Measurements from ENCODE around the gene DSTYK.

Gene DSTYK

DNA sequence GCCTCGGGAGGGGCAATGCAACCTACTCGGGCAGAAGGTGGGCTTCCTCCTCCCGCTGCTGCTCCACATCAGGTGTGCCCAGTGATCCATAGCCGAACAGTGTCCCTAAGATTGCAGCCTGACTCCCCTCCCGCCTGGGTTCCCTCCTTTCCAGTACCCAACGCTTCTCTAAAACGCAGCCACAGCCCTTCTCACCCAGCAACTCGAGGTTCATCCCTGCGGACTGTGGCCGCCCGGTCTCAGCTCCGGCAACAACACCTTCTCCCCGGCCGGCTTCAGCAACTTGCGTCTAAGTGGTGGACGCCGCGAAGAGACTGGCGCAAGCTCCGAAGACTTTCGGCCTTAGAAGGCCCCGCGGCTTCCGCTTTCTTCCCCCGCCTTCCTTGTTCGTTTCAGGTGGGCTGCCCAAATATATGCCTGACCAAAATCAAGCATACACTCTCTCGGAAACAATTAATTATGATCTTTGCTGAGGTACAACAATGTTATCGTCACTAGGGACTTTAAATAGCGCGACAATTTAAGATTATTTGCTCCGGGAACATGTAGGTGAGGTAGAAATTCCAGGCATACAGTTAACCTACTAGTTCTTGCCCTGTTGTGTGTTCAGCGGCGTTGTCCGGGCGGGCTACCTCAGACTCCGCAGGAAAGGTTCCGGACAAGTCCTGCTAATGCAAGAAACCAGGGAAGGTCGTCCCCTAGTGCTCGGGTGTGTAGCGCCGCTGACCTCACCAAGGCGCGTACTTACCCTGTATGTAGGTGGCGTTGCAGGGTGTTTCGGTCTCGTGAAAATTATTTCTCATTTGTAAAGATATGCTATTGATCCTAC lies 89.6 kb downstream of the DSTYK start, which contains the start of gene RBBP5:
Gene RBBP5, minus strand, starts transcription at position 319 of the 829 bp plus-strand sequence. Its CDS starts 105 bp downstream, at position 214.
- Mint-ChIP-seq H3K36me3 (ENCODE audit: low read depth) (peaks cover 11% of the 10 kb centered on the region), H3K27me3 (ENCODE audit: low read depth) (no peaks in the 10 kb centered on the region)

DNA sequence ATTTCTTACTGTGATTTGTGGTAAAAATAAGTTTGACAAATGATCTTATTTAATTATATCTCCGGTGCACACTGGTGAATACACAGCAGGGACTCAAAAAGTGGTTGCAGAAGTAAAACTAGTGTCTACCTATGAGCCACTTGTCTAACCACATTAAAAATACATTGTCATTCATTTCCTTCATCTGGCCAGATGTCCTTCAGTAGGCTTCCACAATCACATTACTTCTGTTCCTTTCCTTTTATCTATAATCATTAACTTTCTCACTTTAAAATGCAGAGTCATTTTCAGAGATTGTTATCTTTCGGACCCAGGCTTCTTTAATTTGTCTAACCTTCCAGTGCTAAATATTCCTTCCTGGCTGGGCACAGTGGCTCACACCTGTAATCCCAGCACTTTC lies 92.8 kb downstream of the DSTYK start:
- peak overlapping the region; percentile 35 to 72 (median 63) for H3K4me3 Mint-ChIP-seq
- no peak overlapping the region for H3K27ac Mint-ChIP-seq
- H3K36me3 Mint-ChIP-seq (ENCODE audit: low read depth): peaks cover 15% of the 10 kb centered on the region
- peaks cover 38% of the 10 kb centered on the region for H3K4me1 Mint-ChIP-seq
- TF ChIP-seq, protein P1, sequence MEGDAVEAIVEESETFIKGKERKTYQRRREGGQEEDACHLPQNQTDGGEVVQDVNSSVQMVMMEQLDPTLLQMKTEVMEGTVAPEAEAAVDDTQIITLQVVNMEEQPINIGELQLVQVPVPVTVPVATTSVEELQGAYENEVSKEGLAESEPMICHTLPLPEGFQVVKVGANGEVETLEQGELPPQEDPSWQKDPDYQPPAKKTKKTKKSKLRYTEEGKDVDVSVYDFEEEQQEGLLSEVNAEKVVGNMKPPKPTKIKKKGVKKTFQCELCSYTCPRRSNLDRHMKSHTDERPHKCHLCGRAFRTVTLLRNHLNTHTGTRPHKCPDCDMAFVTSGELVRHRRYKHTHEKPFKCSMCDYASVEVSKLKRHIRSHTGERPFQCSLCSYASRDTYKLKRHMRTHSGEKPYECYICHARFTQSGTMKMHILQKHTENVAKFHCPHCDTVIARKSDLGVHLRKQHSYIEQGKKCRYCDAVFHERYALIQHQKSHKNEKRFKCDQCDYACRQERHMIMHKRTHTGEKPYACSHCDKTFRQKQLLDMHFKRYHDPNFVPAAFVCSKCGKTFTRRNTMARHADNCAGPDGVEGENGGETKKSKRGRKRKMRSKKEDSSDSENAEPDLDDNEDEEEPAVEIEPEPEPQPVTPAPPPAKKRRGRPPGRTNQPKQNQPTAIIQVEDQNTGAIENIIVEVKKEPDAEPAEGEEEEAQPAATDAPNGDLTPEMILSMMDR (IDR thresholded peaks at IDR 0.05; ENCODE audit: unreplicated experiment in 3 of 3): no peak
- no peaks in the 10 kb centered on the region for H3K27me3 Mint-ChIP-seq (ENCODE audit: low read depth)
- no peaks in the 10 kb centered on the region for H3K9me3 Mint-ChIP-seq

More for the DNA sequence above, 89.6 kb downstream of the DSTYK start, which contains the start of gene RBBP5:
- Mint-ChIP-seq H3K27ac (peak within 1 kb of the TSS; percentile 100), H3K4me3 (peak within 1 kb of the TSS; percentile 97 to 99 (median 98)), H3K9me3 (no peaks in the 10 kb centered on the region), H3K4me1 (peaks cover 38% of the 10 kb centered on the region)
- TF ChIP-seq, protein P1 (IDR thresholded peaks at IDR 0.05; ENCODE audit: unreplicated experiment in 3 of 3): peak; percentile 64 to 72 (median 70)

DNA sequence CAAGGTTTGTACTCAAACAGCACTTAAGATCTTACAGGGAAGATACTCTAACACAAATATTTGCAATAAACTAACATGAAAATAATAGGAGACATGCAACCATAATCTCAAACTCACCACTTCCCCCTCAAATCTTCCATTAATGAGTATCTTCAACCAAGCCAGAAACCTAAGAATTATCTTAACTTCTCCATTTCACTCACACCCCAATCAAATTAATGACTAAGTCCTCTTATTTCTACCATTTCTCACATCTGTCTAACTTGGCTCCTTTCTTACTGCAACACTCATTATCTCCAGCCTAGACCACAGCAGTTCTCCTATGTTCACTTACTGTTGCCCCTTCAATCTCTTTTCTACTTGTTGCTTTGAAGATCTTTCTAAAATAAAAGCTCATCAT lies 100.1 kb downstream of the DSTYK start:
- no peaks in the 10 kb centered on the region for H3K27me3 Mint-ChIP-seq (ENCODE audit: low read depth)
- peaks cover 26% of the 10 kb centered on the region for H3K36me3 Mint-ChIP-seq (ENCODE audit: low read depth)
- H3K4me3 Mint-ChIP-seq: no peak overlapping the region
- no peak overlapping the region for H3K27ac Mint-ChIP-seq
- H3K4me1 Mint-ChIP-seq: peaks cover 5% of the 10 kb centered on the region
- no peaks in the 10 kb centered on the region for H3K9me3 Mint-ChIP-seq
- TF ChIP-seq, protein P1 (IDR thresholded peaks at IDR 0.05; ENCODE audit: unreplicated experiment in 3 of 3): no peak

DNA sequence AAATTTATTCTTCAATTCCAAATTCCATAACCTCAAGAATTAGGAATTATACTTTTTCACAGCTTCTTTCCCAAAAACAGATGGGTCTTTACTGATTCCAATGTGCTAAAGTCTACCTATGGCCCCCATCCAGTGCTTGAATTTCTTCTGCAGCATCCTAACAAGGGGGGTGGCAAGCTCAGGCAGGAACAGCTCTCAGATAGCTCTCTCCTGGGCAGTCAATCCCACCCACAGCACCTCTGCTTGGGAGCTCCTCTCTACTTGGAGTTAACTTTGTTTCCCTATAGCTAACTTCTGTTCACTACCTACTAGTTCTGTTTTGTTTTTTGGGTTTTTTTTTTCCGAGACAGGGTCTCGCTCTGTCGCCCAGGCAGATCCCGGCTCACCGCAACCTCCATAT lies 101.8 kb downstream of the DSTYK start:
- H3K27me3 Mint-ChIP-seq (ENCODE audit: low read depth): no peaks in the 10 kb centered on the region
- H3K4me3 Mint-ChIP-seq: no peak overlapping the region
- TF ChIP-seq, protein P1 (IDR thresholded peaks at IDR 0.05; ENCODE audit: unreplicated experiment in 3 of 3): no peak

DNA sequence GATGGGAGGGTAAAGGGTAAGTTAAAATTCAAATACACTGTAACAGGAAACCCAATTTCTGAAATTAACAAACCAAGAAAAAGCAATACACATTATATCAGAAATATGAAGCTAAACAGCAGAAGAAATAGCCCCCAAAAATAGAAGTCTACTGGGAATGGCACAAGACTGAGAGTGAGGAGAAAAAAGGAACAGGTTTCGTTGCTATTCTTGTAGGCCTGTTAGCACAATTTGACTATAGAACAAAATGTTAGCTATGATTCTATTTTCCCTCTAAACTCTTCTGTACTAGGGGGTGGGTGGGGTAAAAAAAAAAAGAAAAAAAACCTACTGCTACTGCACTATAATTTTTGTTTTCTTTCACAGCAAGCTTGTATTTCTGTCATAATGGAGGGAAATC lies 102.2 kb downstream of the DSTYK start:
- H3K9me3 Mint-ChIP-seq: no peaks in the 10 kb centered on the region
- no peak overlapping the region for H3K4me3 Mint-ChIP-seq
- no peaks in the 10 kb centered on the region for H3K27me3 Mint-ChIP-seq (ENCODE audit: low read depth)
- H3K36me3 Mint-ChIP-seq (ENCODE audit: low read depth): peaks cover 39% of the 10 kb centered on the region
- TF ChIP-seq, protein P1 (IDR thresholded peaks at IDR 0.05; ENCODE audit: unreplicated experiment in 3 of 3): no peak
- peaks cover 5% of the 10 kb centered on the region for H3K4me1 Mint-ChIP-seq
- H3K27ac Mint-ChIP-seq: no peak overlapping the region

More for the DNA sequence above, 101.8 kb downstream of the DSTYK start:
- Mint-ChIP-seq H3K9me3 (no peaks in the 10 kb centered on the region), H3K36me3 (ENCODE audit: low read depth) (peaks cover 36% of the 10 kb centered on the region), H3K4me1 (peaks cover 5% of the 10 kb centered on the region), H3K27ac (no peak overlapping the region)

All from nephron (organoid).